Esophagus (tissue), 2 donors: ENCODE data around the gene RIPPLY2. TPM values are rescaled to one million over a fixed set of nuclear protein-coding genes. Genes with fewer than 3 reads are reported as not detected.

Source experiments
- H3K27ac ChIP-seq, 2 donors: one replicate each; pipeline ENCODE4 v1.5.1; 2013; ENCODE audit warnings: low read depth in 2 of 2, mild to moderate bottlenecking in 2 of 2, inconsistent platforms in 1 of 2, low read length in 1 of 2, moderate library complexity in 1 of 2
- H3K27me3 ChIP-seq, 2 donors: one replicate each; pipeline ENCODE4 v1.6.1; 2013; ENCODE audit warnings: low read length in 2 of 2, control low read depth in 1 of 2, mild to moderate bottlenecking in 1 of 2; ENCODE audit not compliant: insufficient read depth in 2 of 2, control insufficient read depth in 1 of 2
- H3K36me3 ChIP-seq, 2 donors: one replicate each; pipeline ENCODE4 v1.6.1; 2013; ENCODE audit warnings: low read length in 1 of 2; ENCODE audit not compliant: control insufficient read depth in 2 of 2, insufficient read depth in 2 of 2
- H3K4me1 ChIP-seq, 2 donors: one replicate each; pipeline ENCODE4 v1.6.1; 2013; ENCODE audit warnings: low read length in 1 of 2; ENCODE audit not compliant: control insufficient read depth in 2 of 2, insufficient read depth in 2 of 2
- H3K4me3 ChIP-seq, 2 donors: one replicate each; pipeline ENCODE4 v1.5.1; 2013; ENCODE audit warnings: low read length in 2 of 2, mild to moderate bottlenecking in 2 of 2, low read depth in 1 of 2, moderate library complexity in 1 of 2
- H3K9me3 ChIP-seq, 2 donors: one replicate each; pipeline ENCODE4 v1.6.1; 2013; ENCODE audit warnings: mild to moderate bottlenecking in 2 of 2, low read depth in 1 of 2, low read length in 1 of 2, moderate library complexity in 1 of 2; ENCODE audit not compliant: control insufficient read depth in 2 of 2, insufficient read depth in 1 of 2
- whole genome bisulfite sequencing, 2 donors: extraction: QIAGEN DNeasy Blood & Tissue Kit; methylation state at CpG; one replicate each; pipeline ENCODE4 v1.1.7; 2013; 5-methylcytosine and 5-hydroxymethylcytosine counted together
- polyA plus RNA-seq, 2 donors: library from polyadenylated mRNA; stranded (reverse); fragments of 200-250 nt; gene quantifications; one replicate each; pipeline ENCODE4 v1.2.3, GENCODE V29; 2013
- donor health status: healthy with polysubstance abuse.
- donor health status: Bipolar disorder and iron deficiency.

RIPPLY2 gene
- polyA plus RNA-seq, 2 donors, result 0.09 TPM; not detected in 1

DNA sequence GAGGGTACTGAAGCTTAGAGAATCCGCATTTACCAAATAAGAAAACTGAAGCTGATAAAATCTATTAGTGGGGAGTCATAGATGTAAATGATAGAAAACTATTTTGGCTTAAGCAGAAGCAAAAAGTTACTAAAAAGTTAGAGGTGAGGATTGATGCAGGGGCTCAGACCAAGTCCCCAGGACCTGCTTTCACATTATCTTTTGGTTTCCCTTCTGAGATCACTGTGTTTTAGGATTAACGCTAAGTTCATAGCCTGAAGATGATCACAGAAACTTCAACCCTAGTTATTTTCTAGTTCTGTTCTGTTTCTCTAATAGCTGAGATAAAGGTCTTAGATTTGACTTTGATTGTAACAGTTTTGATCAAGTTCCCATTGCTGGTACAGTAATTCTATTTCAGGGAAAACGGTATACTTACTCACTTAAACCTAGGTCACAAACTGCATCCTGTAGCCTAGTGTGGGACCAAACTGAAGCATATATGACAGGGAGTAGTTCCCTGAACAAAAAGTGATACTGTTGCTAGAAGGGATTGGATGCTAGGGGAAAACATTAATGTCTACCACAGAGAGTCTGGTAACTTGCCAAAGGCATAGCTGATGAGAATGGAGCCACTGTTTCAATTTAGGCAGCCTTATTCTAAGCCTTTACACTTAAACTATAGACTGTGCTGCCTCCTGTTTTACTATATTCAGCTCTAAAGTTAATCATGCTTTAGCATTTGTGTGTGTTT, 19.4 kb downstream of the RIPPLY2 start:
- no peaks in the 10 kb centered on the region for H3K27me3 ChIP-seq
- no peak overlapping the region for H3K4me3 ChIP-seq
- no peaks in the 10 kb centered on the region for H3K9me3 ChIP-seq
- H3K36me3 ChIP-seq, result no peaks in the 10 kb centered on the region
- H3K27ac ChIP-seq, result no peak overlapping the region
- H3K4me1 ChIP-seq, result no peaks in the 10 kb centered on the region
- 92 to 93% methylated on average over 3 of the region's 3 CpGs for WGBS, 2 donors

DNA sequence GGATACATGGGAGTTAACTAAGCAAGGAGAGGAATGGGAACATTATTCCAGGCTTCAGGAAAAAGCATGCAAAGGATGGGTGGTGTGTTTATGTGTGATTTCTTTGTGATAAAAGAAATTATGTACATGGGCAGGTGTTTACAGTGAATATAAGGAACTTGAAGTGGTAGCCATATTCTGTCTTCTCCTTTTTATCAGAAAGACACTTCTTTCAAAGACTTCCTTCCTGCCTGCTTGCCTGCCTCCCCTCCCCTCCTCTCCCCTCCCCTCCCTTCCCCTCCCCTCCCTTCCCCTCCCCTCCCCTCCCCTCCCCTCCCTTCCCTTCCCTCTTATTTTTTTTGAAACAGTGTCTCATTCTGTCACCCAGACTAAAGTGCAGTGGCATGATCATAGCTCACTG, 20.7 kb downstream of the RIPPLY2 start:
- Histone ChIP-seq H3K9me3 (no peaks in the 10 kb centered on the region), H3K27ac (no peak overlapping the region), H3K4me1 (no peaks in the 10 kb centered on the region), H3K4me3 (no peak overlapping the region), H3K27me3 (no peaks in the 10 kb centered on the region), H3K36me3 (no peaks in the 10 kb centered on the region)

DNA sequence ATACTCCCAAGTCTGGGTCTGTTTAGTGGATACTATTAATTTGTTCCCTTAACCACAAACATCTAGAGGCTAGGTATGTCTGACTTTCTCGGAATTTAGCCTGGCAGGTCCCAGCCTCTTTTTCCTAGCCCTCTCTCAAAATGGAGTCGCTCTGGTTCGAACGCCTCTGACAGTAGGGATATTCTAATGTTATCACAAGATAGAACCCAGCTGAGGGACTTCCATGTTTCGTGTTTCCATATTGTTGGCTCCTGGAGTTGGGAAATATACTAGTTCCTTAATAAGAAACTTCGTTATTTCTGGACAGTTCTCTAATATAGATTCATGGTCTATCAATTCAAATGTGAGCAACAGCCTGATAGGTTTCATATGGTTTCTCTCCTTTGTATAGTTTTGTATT, 22.7 kb downstream of the RIPPLY2 start:
- no peaks in the 10 kb centered on the region for H3K36me3 ChIP-seq
- no peaks in the 10 kb centered on the region for H3K27me3 ChIP-seq
- no peaks in the 10 kb centered on the region for H3K4me1 ChIP-seq
- no peak overlapping the region for H3K27ac ChIP-seq
- H3K9me3 ChIP-seq, result no peaks in the 10 kb centered on the region
- no peak overlapping the region for H3K4me3 ChIP-seq
- WGBS, 2 donors, result 91 to 95% methylated on average over 6 of the region's 6 CpGs

DNA sequence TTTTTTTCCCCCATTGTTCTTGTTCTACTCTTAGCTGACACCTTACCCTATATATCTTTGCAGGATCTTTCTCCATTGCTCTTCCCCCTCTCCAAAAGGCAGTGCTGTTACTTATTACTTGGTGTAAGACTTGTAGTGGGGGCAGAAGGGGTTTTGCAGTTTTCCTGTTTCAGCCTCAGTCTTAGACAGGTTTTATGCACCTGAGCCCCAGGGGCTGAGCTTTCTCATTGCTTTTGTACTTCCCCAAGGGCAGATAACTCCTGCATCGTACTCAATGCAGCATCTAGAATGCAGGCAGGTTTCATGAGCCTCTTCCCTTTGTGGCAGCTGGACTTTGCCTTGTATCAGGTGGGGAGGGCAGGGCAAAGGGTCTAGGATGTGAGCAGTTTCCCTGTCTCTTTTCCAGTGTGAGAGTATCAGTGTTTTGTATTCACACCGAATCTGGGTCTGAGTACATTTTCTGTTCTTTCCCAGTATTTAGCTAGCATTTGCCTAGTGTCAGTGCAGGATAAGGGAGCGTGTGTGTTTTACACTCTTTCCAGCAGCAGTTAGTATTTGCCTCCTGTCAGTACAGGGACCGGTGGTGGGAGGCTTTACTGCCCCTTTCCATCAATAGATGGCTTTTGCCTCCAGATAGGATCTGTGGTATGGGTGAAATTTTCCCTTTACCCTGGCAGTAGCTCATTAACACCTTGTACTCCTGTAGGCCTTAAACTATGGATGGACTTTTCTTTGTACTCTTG, 25.9 kb downstream of the RIPPLY2 start:
- no peaks in the 10 kb centered on the region for H3K36me3 ChIP-seq
- WGBS, 2 donors, result 64 to 80% methylated on average over 4 of the region's 4 CpGs

DNA sequence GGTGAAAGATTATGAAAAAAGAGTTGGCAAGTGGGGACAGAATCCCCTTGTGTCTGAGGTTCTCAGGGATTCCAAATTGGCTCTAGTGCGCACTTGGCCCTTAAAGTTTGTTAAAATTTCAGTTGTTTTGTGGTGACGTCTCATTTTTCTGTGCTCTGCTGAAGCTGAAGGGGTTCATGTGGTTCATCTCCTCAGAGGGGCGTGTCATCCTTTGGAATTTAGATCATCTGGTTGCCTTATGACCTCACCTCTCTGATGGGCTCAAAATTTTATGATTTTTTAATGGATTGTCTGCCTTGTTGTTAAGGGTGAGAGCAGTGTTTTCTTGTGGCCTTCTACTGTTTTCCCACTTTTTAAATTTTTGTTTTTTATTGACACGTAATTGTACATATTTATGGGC, 26.6 kb downstream of the RIPPLY2 start:
- Histone ChIP-seq H3K9me3 (no peaks in the 10 kb centered on the region), H3K4me3 (no peak overlapping the region), H3K4me1 (no peaks in the 10 kb centered on the region), H3K27me3 (no peaks in the 10 kb centered on the region), H3K36me3 (no peaks in the 10 kb centered on the region), H3K27ac (no peak overlapping the region)
- WGBS, 2 donors, result 90% methylated on average over 4 of the region's 4 CpGs

More for the DNA sequence above, 25.9 kb downstream of the RIPPLY2 start:
- Histone ChIP-seq H3K4me1 (no peaks in the 10 kb centered on the region), H3K27ac (no peak overlapping the region), H3K27me3 (no peaks in the 10 kb centered on the region), H3K4me3 (no peak overlapping the region), H3K9me3 (no peaks in the 10 kb centered on the region)

DNA sequence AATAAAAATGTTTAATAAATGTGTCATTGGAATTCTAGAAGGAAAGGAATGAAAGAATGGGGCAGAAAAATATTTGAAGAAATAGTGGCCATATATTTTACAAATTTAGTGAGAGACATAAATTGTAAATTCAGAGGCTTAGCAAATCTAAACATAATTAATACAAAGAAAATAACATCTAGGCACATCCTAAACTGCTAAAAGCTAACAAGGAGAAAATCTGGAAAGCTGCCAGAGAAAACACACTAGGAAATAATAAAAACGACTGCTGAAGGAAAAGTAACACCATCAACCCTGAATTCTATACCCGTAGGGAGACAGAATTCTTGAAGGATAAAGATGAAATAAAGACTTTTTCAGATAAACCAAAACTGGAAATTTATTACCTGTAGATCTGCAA, 30.1 kb downstream of the RIPPLY2 start:
- H3K4me3 ChIP-seq, result no peak overlapping the region
- no peaks in the 10 kb centered on the region for H3K9me3 ChIP-seq
- WGBS, 2 donors, result 32% methylated on average over 2 of the region's 2 CpGs
- H3K4me1 ChIP-seq, result no peaks in the 10 kb centered on the region
- no peaks in the 10 kb centered on the region for H3K36me3 ChIP-seq
- no peak overlapping the region for H3K27ac ChIP-seq
- H3K27me3 ChIP-seq, result no peaks in the 10 kb centered on the region

DNA sequence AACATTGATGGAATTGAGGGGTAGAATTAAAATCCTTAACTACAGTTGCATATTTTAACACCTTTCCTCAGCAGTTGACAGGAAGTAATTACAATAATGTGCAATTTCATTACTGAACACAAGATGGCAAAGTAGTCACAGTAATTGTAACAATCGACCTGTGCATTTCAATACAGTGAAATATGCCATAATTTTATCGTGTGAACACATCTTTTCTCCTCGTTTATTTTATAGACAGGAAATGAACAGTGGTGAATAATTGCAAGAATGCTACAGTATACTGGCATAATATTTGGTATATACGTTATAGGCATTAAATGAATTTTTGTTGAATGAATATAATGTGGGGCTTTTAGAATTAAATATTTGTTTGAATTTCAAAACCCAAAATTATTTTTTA, 31.4 kb downstream of the RIPPLY2 start:
- Histone ChIP-seq H3K27ac (no peak overlapping the region), H3K4me3 (no peak overlapping the region), H3K4me1 (no peaks in the 10 kb centered on the region), H3K27me3 (no peaks in the 10 kb centered on the region), H3K9me3 (no peaks in the 10 kb centered on the region), H3K36me3 (no peaks in the 10 kb centered on the region)
- WGBS, 2 donors, result 5 to 7% methylated on average over 4 of the region's 4 CpGs

DNA sequence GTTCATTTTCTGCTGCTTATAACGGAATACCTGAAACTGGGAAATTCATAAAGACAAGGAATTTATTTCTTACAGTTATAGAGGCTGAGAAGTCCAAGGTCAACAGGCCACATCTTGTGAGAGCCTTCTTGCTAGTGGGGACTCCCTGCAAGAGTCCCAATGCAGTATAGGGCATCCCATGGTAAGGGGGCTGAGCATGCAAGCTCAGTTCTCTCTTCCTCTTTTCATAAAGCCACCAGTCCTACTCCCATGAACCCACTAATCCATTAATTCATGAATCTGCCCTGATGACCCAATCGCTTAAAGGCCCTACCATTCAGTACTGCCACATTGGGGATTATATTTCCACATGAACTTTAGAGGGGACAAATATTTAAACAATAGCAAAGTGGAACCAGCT, 32.8 kb downstream of the RIPPLY2 start:
- Histone ChIP-seq H3K4me1 (no peaks in the 10 kb centered on the region), H3K4me3 (no peak overlapping the region), H3K27ac (no peak overlapping the region), H3K27me3 (no peaks in the 10 kb centered on the region), H3K9me3 (no peaks in the 10 kb centered on the region), H3K36me3 (no peaks in the 10 kb centered on the region)
- 95 to 97% methylated on average over 2 of the region's 2 CpGs for WGBS, 2 donors

DNA sequence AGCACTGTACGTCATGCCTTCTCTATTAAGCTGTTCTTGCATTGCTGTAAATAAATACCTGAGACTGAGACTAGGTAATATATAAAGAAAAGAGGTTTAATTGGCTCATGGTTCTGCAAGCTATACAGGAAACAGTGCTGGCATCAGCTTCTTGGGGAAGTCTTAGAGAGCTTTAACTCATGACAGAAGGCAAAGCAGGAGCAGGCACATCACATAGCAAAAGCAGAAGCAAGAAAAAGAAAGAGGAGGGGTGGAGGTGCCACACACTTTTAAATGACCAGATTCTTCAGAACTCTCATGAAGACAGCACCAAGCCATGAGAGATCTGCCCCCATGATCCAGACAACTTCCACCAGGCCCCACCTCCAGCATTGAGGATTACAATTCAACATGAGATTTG, 36.5 kb downstream of the RIPPLY2 start:
- no peaks in the 10 kb centered on the region for H3K9me3 ChIP-seq
- 94 to 97% methylated on average over 1 of the region's 1 CpG for WGBS, 2 donors
- H3K4me1 ChIP-seq, result no peaks in the 10 kb centered on the region

DNA sequence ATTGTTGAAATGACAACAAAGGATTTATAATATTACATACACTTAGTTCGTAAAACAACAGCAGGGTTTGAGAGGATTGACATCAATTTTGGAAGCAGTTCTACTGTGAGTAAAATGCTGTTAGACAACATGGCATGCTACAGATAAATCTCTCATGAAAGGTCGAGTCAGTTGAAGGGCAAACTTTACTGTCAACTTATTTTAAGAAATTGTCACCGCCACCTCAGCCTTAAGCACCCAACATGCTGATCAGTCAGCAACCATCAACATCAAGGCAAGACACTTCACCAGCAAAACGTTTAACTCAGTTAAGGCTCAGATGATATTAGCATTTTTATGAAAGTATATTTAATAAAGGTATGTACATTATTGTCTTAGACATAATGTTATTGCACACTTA, 37.4 kb downstream of the RIPPLY2 start:
- no peak overlapping the region for H3K4me3 ChIP-seq
- H3K9me3 ChIP-seq, result no peaks in the 10 kb centered on the region
- no peaks in the 10 kb centered on the region for H3K4me1 ChIP-seq
- WGBS, 2 donors, result 91 to 93% methylated on average over 4 of the region's 4 CpGs
- no peaks in the 10 kb centered on the region for H3K27me3 ChIP-seq
- H3K36me3 ChIP-seq, result no peaks in the 10 kb centered on the region
- no peak overlapping the region for H3K27ac ChIP-seq

More for the DNA sequence above, 36.5 kb downstream of the RIPPLY2 start:
- no peak overlapping the region for H3K27ac ChIP-seq
- H3K4me3 ChIP-seq, result no peak overlapping the region
- no peaks in the 10 kb centered on the region for H3K27me3 ChIP-seq
- no peaks in the 10 kb centered on the region for H3K36me3 ChIP-seq
